Lower leg skin (tissue), 3 donors: ENCODE data around the gene EEFSEC.

Source experiments
- CTCF ChIP-seq, 3 donors: fragments of 450-650 bp; IDR thresholded peaks; one replicate each; pipeline ENCODE4 v1.5.1; 2016; ENCODE audit warnings: antibody characterized with exemption in 3 of 3, mild to moderate bottlenecking in 3 of 3, moderate library complexity in 2 of 3
- POLR2A ChIP-seq, 2 donors: fragments of 450-650 bp; IDR thresholded peaks; one replicate each; pipeline ENCODE4 v1.6.1; 2016 to 2017; ENCODE audit warnings: antibody characterized with exemption in 2 of 2, mild to moderate bottlenecking in 1 of 2, moderate library complexity in 1 of 2

- no peak for TF ChIP-seq CTCF (IDR thresholded peaks at IDR 0.05)
- TF ChIP-seq POLR2A (IDR thresholded peaks at IDR 0.05), result no peak
Observed at GRCh38 chr3:128167646-128167972, 14.3 kb downstream of the EEFSEC start.
